GM20000 (cell line): ENCODE data around the gene LRRFIP2.
"Not testable (repeated sequence)": the region's sequence is repeated elsewhere in the genome, so short reads cannot be mapped to it uniquely, and the experiment has no call there.

Experiments used
- DNase-seq: peaks from one replicate; pipeline ENCODE4 v3.0.0; 2012; ENCODE audit warnings: low spot score
- CTCF ChIP-seq: IDR thresholded peaks from 2 replicates; pipeline ENCODE4 v1.5.1; 2012; ENCODE audit warnings: mild to moderate bottlenecking, control low read depth; ENCODE audit errors: extremely low read depth, missing control alignments

LRRFIP2 gene

GRCh38 chr3:37217098-37217849 is 42.9 kb upstream of the LRRFIP2 start:
- DNase-seq = no peak
- TF ChIP-seq CTCF = no peak

GRCh38 chr3:37216597-37217097 is 42.3 kb upstream of the LRRFIP2 start:
- TF ChIP-seq CTCF = no peak
- DNase-seq = no peak

- TF ChIP-seq CTCF = no peak
- no peak for DNase-seq
Observed at GRCh38 chr3:37214076-37214475, 39.7 kb upstream of the LRRFIP2 start.

- TF ChIP-seq CTCF = no peak
- DNase-seq = no peak
Observed at GRCh38 chr3:37210230-37210629, 35.8 kb upstream of the LRRFIP2 start.

- not testable (repeated sequence) for DNase-seq
Observed at GRCh38 chr3:37208576-37208975, 34.2 kb upstream of the LRRFIP2 start.

GRCh38 chr3:37208008-37208407 is 33.6 kb upstream of the LRRFIP2 start:
- DNase-seq = not testable (repeated sequence)

- not testable (repeated sequence) for DNase-seq
Observed at GRCh38 chr3:37206041-37206440, 31.7 kb upstream of the LRRFIP2 start.

- TF ChIP-seq CTCF = no peak
- no peak for DNase-seq
Observed at GRCh38 chr3:37204314-37204713, 29.9 kb upstream of the LRRFIP2 start.

GRCh38 chr3:37202035-37202434 is 27.7 kb upstream of the LRRFIP2 start:
- DNase-seq = no peak
- TF ChIP-seq CTCF = no peak
